ENCODE data around the gene PFDN6. TPM values are rescaled to one million over a fixed set of nuclear protein-coding genes. Genes with fewer than 3 reads are reported as not detected.
A peak's percentile ranks its signal among the peaks of the same experiment; 100 is the strongest.
"Not testable (repeated sequence)": the region's sequence is repeated elsewhere in the genome, so short reads cannot be mapped to it uniquely, and the experiment has no call there.

PFDN6 gene
- total and polyA plus RNA-seq, 4 donors = 19.8 to 114 (median 47.5) TPM

DNA sequence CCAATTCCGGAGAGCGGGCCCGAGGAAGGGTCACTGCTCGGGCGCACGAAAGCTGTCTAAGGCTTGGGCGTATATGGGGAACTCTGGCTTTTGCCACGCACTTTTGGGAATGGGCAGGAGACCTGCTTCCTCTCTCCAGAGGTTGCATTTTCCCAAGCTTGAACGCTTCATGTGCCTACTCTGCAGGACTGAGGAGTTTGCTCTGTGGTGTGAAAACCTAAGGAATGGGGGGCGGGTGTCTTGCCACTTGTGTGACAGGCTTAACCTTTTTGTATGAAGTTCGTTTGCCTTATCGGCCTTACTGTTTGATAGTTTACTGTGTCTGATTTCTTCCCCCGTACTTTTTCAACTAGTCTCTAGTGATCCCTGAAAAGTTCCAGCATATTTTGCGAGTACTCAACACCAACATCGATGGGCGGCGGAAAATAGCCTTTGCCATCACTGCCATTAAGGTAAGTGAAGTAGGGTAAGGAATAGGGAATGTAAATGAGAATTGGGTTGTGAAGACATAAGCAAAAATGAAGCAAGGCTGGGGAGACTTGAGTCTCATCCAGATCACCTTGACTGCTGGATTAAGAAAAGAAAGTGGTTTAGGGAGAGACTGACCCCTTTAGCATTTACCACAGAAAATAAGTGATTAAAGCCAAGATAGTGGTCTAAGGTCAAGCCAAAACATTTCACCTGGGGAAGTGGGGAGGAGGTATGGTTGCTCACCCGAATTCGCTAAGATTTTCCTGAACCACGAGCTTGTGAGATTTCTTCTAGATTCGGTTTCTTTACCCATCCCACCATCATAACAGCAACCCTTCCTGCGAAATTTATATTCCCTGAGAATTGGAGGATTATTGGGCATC lies 16.9 kb upstream of the PFDN6 start:
- Histone ChIP-seq H3K9me3 (ENCODE audit: control insufficient read depth, low read length) (no peaks in the 10 kb centered on the region), H3K36me3 (ENCODE audit: control insufficient read depth in 1 of 2, insufficient read depth in 2 of 2, low read length in 1 of 2) (no peaks in the 10 kb centered on the region), H3K4me3 (ENCODE audit: low read length in 2 of 2) (peak overlapping the region; percentile 41 to 53), H3K27ac (ENCODE audit: low read depth in 1 of 2, low read length in 2 of 2) (peak overlapping the region in 1 of 2 donors; percentile 68), H3K4me1 (ENCODE audit: control insufficient read depth in 1 of 2, insufficient read depth in 2 of 2, low read length in 2 of 2) (no peaks in the 10 kb centered on the region), H3K27me3 (ENCODE audit: control insufficient read depth in 1 of 2, insufficient read depth in 2 of 2, low read length in 1 of 2) (no peaks in the 10 kb centered on the region)
- DNase-seq = no peak
- intact Hi-C loops (cut with DNase I) = no loop called here
- peak; percentile 30 for ATAC-seq (ENCODE audit: low FRiP score)
- 12 to 14% methylated on average over 22 of the region's 22 CpGs for WGBS, 2 donors

DNA sequence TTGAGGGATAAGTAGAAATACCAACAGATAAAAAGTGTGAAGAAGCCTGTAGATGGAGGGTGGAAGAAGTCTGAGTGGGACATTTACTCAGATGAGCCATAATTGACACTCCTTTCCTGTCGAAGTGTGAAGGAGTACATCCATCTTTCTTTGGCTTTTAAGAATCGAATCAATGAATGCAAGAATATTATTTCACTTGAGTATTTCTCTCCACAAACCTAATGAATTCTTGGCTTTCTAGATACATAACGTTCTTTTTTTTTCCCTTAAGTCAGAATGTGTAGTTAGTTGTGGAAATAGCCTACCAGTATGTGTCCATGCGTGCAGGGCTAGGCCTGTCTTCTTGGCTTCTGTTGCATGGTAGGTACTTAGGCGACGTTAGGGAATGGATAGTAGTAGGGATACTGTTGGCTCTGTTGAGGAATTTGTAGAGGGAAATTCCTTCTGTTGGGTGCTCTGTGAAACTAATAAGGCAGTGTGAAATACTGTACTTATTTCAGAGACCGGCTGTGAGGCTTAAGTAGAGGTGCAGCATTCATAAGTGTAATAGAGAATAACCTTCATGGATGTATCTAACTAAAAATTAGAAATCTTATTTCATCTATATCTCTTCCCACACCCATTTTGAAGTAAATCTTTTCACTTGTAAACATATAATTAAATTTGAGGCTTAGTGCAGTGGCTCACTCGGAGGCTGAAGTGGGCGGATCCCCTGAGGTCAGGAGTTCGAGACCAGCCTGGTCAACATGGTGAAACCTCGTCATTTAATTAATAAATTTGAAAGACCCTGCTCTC lies 16.1 kb upstream of the PFDN6 start:
- Histone ChIP-seq H3K27ac (ENCODE audit: low read depth in 1 of 2, low read length in 2 of 2) (no peak overlapping the region), H3K4me3 (ENCODE audit: low read length in 2 of 2) (no peak overlapping the region), H3K36me3 (ENCODE audit: control insufficient read depth in 1 of 2, insufficient read depth in 2 of 2, low read length in 1 of 2) (no peaks in the 10 kb centered on the region), H3K4me1 (ENCODE audit: control insufficient read depth in 1 of 2, insufficient read depth in 2 of 2, low read length in 2 of 2) (no peaks in the 10 kb centered on the region), H3K27me3 (ENCODE audit: control insufficient read depth in 1 of 2, insufficient read depth in 2 of 2, low read length in 1 of 2) (no peaks in the 10 kb centered on the region), H3K9me3 (ENCODE audit: control insufficient read depth, low read length) (no peaks in the 10 kb centered on the region)
- peak in 1 of 2 donors; percentile 11 for DNase-seq
- WGBS, 2 donors = 68 to 70% methylated on average over 11 of the region's 11 CpGs
- intact Hi-C loops (cut with DNase I) = no loop called here
- no peak for ATAC-seq (ENCODE audit: low FRiP score)

- Histone ChIP-seq H3K4me3 (ENCODE audit: low read length in 2 of 2) (no peak overlapping the region), H3K27me3 (ENCODE audit: control insufficient read depth in 1 of 2, insufficient read depth in 2 of 2, low read length in 1 of 2) (no peaks in the 10 kb centered on the region), H3K4me1 (ENCODE audit: control insufficient read depth in 1 of 2, insufficient read depth in 2 of 2, low read length in 2 of 2) (no peaks in the 10 kb centered on the region), H3K27ac (ENCODE audit: low read depth in 1 of 2, low read length in 2 of 2) (no peak overlapping the region), H3K36me3 (ENCODE audit: control insufficient read depth in 1 of 2, insufficient read depth in 2 of 2, low read length in 1 of 2) (no peaks in the 10 kb centered on the region), H3K9me3 (ENCODE audit: control insufficient read depth, low read length) (no peaks in the 10 kb centered on the region)
- DNase-seq (peak; percentile 36 to 40), ATAC-seq (ENCODE audit: low FRiP score) (no peak)
- WGBS, 2 donors = 67 to 71% methylated on average over 14 of the region's 14 CpGs
- intact Hi-C loops (cut with DNase I) = no loop called here
These were observed 15.2 kb upstream of the PFDN6 start for GRCh38 chr6:33273924-33274902.

- WGBS, 2 donors = 83% methylated on average over 15 to 16 of the region's 16 CpGs
- intact Hi-C loops (cut with DNase I) = loop anchor here in 1 of 2 donors (5.0 kb wide), 2 partner anchors 36 to 136 kb away; partner anchors contain the start of genes PHF1 and TAPBP
- not testable (repeated sequence) for H3K4me1 ChIP-seq (ENCODE audit: control insufficient read depth in 1 of 2, insufficient read depth in 2 of 2, low read length in 2 of 2); ATAC-seq (ENCODE audit: low FRiP score); H3K36me3 ChIP-seq (ENCODE audit: control insufficient read depth in 1 of 2, insufficient read depth in 2 of 2, low read length in 1 of 2); H3K27me3 ChIP-seq (ENCODE audit: control insufficient read depth in 1 of 2, insufficient read depth in 2 of 2, low read length in 1 of 2); H3K9me3 ChIP-seq (ENCODE audit: control insufficient read depth, low read length)
- Histone ChIP-seq H3K4me3 (ENCODE audit: low read length in 2 of 2) (peak overlapping the region in 1 of 2 donors; percentile 50), H3K27ac (ENCODE audit: low read depth in 1 of 2, low read length in 2 of 2) (peak overlapping the region in 1 of 2 donors; percentile 34)
- DNase-seq = peak; percentile 30 to 37
These were observed 13.4 kb upstream of the PFDN6 start for GRCh38 chr6:33275795-33276580.

- no peaks in the 10 kb centered on the region for H3K9me3 ChIP-seq (ENCODE audit: control insufficient read depth, low read length)
- H3K4me1 ChIP-seq (ENCODE audit: control insufficient read depth in 1 of 2, insufficient read depth in 2 of 2, low read length in 2 of 2) = no peaks in the 10 kb centered on the region
- DNase-seq = no peak
- peak overlapping the region; percentile 2 to 50 for H3K4me3 ChIP-seq (ENCODE audit: low read length in 2 of 2)
- intact Hi-C loops (cut with DNase I) = loop anchor here in 1 of 2 donors (5.0 kb wide), 2 partner anchors 36 to 136 kb away; partner anchors contain the start of genes PHF1 and TAPBP
- H3K27ac ChIP-seq (ENCODE audit: low read depth in 1 of 2, low read length in 2 of 2) = peak overlapping the region; percentile 34 to 35
- no peaks in the 10 kb centered on the region for H3K36me3 ChIP-seq (ENCODE audit: control insufficient read depth in 1 of 2, insufficient read depth in 2 of 2, low read length in 1 of 2)
- no peak for ATAC-seq (ENCODE audit: low FRiP score)
- no peaks in the 10 kb centered on the region for H3K27me3 ChIP-seq (ENCODE audit: control insufficient read depth in 1 of 2, insufficient read depth in 2 of 2, low read length in 1 of 2)
These were observed 12.9 kb upstream of the PFDN6 start for GRCh38 chr6:33276581-33276863.

DNA sequence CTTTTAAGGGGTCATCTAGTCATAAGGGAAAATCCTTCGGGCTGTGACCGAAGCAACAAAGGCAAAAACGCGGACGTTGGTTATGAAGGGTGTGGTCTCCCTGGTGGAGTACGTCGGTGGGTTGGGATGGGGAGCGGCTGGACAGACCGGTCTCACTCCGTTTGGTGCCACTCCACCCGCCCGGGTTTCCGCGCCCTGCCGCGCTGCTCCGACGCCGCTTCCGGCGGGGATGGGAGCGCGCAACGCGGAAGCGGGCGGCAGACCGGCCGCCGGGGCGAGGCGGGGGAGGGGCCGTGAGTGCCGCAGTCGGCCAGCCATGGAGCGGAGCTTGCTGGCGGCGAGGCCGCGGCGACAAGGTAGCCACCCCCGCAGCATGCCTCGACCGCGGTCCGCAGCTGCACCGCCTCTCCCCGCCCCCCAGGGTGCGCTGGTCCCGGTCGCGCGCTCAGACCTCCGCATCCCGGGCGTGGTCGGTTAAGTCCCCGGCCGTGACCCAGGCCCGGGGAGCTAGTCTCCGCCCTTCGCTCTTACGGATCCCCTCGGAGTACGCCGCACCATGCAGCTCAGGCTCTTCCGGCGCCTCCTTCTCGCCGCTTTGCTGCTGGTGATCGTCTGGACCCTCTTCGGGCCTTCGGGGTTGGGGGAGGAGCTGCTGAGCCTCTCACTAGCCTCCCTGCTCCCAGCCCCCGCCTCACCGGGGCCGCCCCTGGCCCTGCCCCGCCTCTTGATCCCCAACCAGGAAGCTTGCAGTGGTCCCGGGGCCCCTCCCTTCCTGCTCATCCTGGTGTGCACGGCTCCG lies 12.3 kb upstream of the PFDN6 start, which contains the start of gene B3GALT4:
Gene B3GALT4 (plus strand): TSS at position 260 of the 799 bp plus-strand sequence. CDS start 297 bp downstream, at position 557.
- no peaks in the 10 kb centered on the region for H3K9me3 ChIP-seq (ENCODE audit: control insufficient read depth, low read length)
- ATAC-seq (ENCODE audit: low FRiP score) (peak; percentile 82), DNase-seq (peak; percentile 84 to 92)
- H3K27me3 ChIP-seq (ENCODE audit: control insufficient read depth in 1 of 2, insufficient read depth in 2 of 2, low read length in 1 of 2) = no peaks in the 10 kb centered on the region
- 0 to 1% methylated on average over 72 to 80 of the region's 80 CpGs for WGBS, 2 donors
- no peaks in the 10 kb centered on the region for H3K4me1 ChIP-seq (ENCODE audit: control insufficient read depth in 1 of 2, insufficient read depth in 2 of 2, low read length in 2 of 2)
- peak within 1 kb of the TSS; percentile 46 to 50 for H3K4me3 ChIP-seq (ENCODE audit: low read length in 2 of 2)
- no peaks in the 10 kb centered on the region for H3K36me3 ChIP-seq (ENCODE audit: control insufficient read depth in 1 of 2, insufficient read depth in 2 of 2, low read length in 1 of 2)
- intact Hi-C loops (cut with DNase I) = loop anchor here in 1 of 2 donors (5.0 kb wide), 2 partner anchors 35 to 135 kb away; partner anchors contain the start of genes PHF1 and TAPBP
- peak within 1 kb of the TSS; percentile 34 to 35 for H3K27ac ChIP-seq (ENCODE audit: low read depth in 1 of 2, low read length in 2 of 2)

DNA sequence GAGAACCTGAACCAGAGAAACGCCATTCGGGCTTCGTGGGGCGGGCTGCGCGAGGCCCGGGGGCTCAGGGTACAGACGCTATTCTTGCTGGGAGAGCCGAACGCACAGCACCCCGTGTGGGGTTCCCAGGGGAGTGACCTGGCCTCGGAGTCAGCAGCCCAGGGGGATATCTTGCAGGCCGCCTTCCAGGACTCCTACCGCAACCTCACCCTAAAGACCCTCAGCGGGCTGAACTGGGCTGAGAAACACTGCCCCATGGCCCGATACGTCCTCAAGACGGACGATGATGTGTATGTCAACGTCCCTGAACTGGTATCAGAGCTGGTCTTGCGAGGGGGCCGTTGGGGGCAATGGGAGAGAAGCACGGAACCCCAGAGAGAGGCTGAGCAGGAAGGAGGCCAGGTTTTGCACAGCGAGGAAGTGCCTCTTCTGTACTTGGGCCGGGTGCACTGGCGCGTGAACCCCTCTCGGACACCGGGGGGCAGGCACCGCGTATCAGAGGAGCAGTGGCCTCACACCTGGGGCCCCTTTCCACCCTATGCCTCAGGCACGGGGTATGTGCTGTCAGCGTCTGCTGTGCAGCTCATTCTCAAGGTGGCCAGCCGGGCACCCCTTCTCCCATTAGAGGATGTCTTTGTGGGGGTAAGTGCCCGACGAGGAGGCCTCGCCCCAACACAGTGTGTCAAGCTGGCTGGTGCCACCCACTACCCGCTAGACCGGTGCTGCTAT lies 11.6 kb upstream of the PFDN6 start:
- WGBS, 2 donors = 45 to 47% methylated on average over 39 of the region's 39 CpGs
- H3K9me3 ChIP-seq (ENCODE audit: control insufficient read depth, low read length) = no peaks in the 10 kb centered on the region
- ATAC-seq (ENCODE audit: low FRiP score) = peak; percentile 2

More for the DNA sequence above, 11.6 kb upstream of the PFDN6 start:
- no peaks in the 10 kb centered on the region for H3K27me3 ChIP-seq (ENCODE audit: control insufficient read depth in 1 of 2, insufficient read depth in 2 of 2, low read length in 1 of 2)
- H3K4me3 ChIP-seq (ENCODE audit: low read length in 2 of 2) = peak overlapping the region; percentile 46 to 50
- no peaks in the 10 kb centered on the region for H3K36me3 ChIP-seq (ENCODE audit: control insufficient read depth in 1 of 2, insufficient read depth in 2 of 2, low read length in 1 of 2)
- DNase-seq = no peak
- intact Hi-C loops (cut with DNase I) = loop anchor here in 1 of 2 donors (5.0 kb wide), 2 partner anchors 34 to 134 kb away; partner anchors contain the start of genes PHF1 and TAPBP
- H3K27ac ChIP-seq (ENCODE audit: low read depth in 1 of 2, low read length in 2 of 2) = peak overlapping the region; percentile 20 to 28
- H3K4me1 ChIP-seq (ENCODE audit: control insufficient read depth in 1 of 2, insufficient read depth in 2 of 2, low read length in 2 of 2) = no peaks in the 10 kb centered on the region
